ENCODE results near the gene THAP4. TPM values are rescaled to one million over a fixed set of nuclear protein-coding genes. Genes with fewer than 3 reads are reported as not detected.

THAP4 gene
- total RNA-seq, 2 donors from 2014 or later = 66.6 to 68.0 TPM

- H3K36me3 ChIP-seq = no peaks in the 10 kb centered on the region
- no peaks in the 10 kb centered on the region for H3K27me3 ChIP-seq
- H3K9ac ChIP-seq (ENCODE audit: low read depth in 2 of 2, low read length in 2 of 2) = no peak overlapping the region
- H3K9me3 ChIP-seq = no peaks in the 10 kb centered on the region
- no peak overlapping the region for H3K27ac ChIP-seq
- no peak for DNase-seq
- no peak overlapping the region for H3K4me3 ChIP-seq
- intact Hi-C loops (cut with DNase I) = no loop called here
- no peak for TF ChIP-seq CTCF (IDR thresholded peaks at IDR 0.05)
- H3K4me1 ChIP-seq = no peaks in the 10 kb centered on the region
These were observed 33.3 kb downstream of the THAP4 start for GRCh38 chr2:241603686-241604085.

- Histone ChIP-seq H3K27ac (no peak overlapping the region), H3K27me3 (no peaks in the 10 kb centered on the region), H3K4me1 (no peaks in the 10 kb centered on the region), H3K4me3 (no peak overlapping the region), H3K36me3 (no peaks in the 10 kb centered on the region), H3K9me3 (no peaks in the 10 kb centered on the region), H3K9ac (ENCODE audit: low read depth in 2 of 2, low read length in 2 of 2) (no peak overlapping the region)
- intact Hi-C loops (cut with DNase I) = no loop called here
- TF ChIP-seq CTCF (IDR thresholded peaks at IDR 0.05) = no peak
- no peak for DNase-seq
These were observed 34.2 kb downstream of the THAP4 start for GRCh38 chr2:241602720-241603119.

- no peak for DNase-seq
- intact Hi-C loops (cut with DNase I) = no loop called here
- no peak overlapping the region for H3K9ac ChIP-seq (ENCODE audit: low read depth in 2 of 2, low read length in 2 of 2)
- no peaks in the 10 kb centered on the region for H3K36me3 ChIP-seq
- TF ChIP-seq CTCF (IDR thresholded peaks at IDR 0.05) = no peak
- H3K4me1 ChIP-seq = no peaks in the 10 kb centered on the region
- no peak overlapping the region for H3K27ac ChIP-seq
- no peaks in the 10 kb centered on the region for H3K27me3 ChIP-seq
- no peaks in the 10 kb centered on the region for H3K9me3 ChIP-seq
- H3K4me3 ChIP-seq = no peak overlapping the region
These were observed 35.1 kb downstream of the THAP4 start for GRCh38 chr2:241601841-241602240.

GRCh38 chr2:241599615-241600014 lies 37.3 kb downstream of the THAP4 start:
- Histone ChIP-seq H3K4me1 (no peaks in the 10 kb centered on the region), H3K4me3 (no peak overlapping the region), H3K9ac (ENCODE audit: low read depth in 2 of 2, low read length in 2 of 2) (no peak overlapping the region), H3K27me3 (no peaks in the 10 kb centered on the region), H3K27ac (no peak overlapping the region), H3K9me3 (no peaks in the 10 kb centered on the region), H3K36me3 (peaks cover 5% of the 10 kb centered on the region)
- DNase-seq = no peak
- TF ChIP-seq CTCF (IDR thresholded peaks at IDR 0.05) = no peak
- intact Hi-C loops (cut with DNase I) = no loop called here

GRCh38 chr2:241598487-241598886 lies 38.5 kb downstream of the THAP4 start:
- Histone ChIP-seq H3K27me3 (no peaks in the 10 kb centered on the region), H3K36me3 (peaks cover 5% of the 10 kb centered on the region), H3K9ac (ENCODE audit: low read depth in 2 of 2, low read length in 2 of 2) (no peak overlapping the region), H3K9me3 (no peaks in the 10 kb centered on the region), H3K27ac (no peak overlapping the region), H3K4me1 (no peaks in the 10 kb centered on the region), H3K4me3 (no peak overlapping the region)
- intact Hi-C loops (cut with DNase I) = no loop called here
- TF ChIP-seq CTCF (IDR thresholded peaks at IDR 0.05) = peak; percentile 18
- no peak for DNase-seq

- intact Hi-C loops (cut with DNase I) = no loop called here
- Histone ChIP-seq H3K27ac (no peak overlapping the region), H3K27me3 (no peaks in the 10 kb centered on the region), H3K4me3 (no peak overlapping the region), H3K36me3 (peaks cover 5% of the 10 kb centered on the region), H3K4me1 (no peaks in the 10 kb centered on the region), H3K9me3 (no peaks in the 10 kb centered on the region), H3K9ac (ENCODE audit: low read depth in 2 of 2, low read length in 2 of 2) (no peak overlapping the region)
- DNase-seq = no peak
- no peak for TF ChIP-seq CTCF (IDR thresholded peaks at IDR 0.05)
These were observed 38.9 kb downstream of the THAP4 start for GRCh38 chr2:241598061-241598460.
